GM21723 (cell line): ENCODE measurements around the gene NBPF26.
"Not testable (repeated sequence)": the region's sequence is repeated elsewhere in the genome, so short reads cannot be mapped to it uniquely, and the experiment has no call there.

ENCODE experiments used
- ATAC-seq: cut with Tn5 transposase; IDR thresholded peaks from one replicate; pipeline ENCODE4 v1.9.1; 2021; ENCODE audit warnings: mild to moderate bottlenecking, moderate library complexity; ENCODE audit not compliant: unreplicated experiment

The NBPF26 gene

GRCh38 chr1:120850537-120851421 is 127.0 kb downstream of the NBPF26 start:
- peak; percentile 84 for ATAC-seq

- ATAC-seq, result not testable (repeated sequence)
These were observed 134.4 kb downstream of the NBPF26 start for GRCh38 chr1:120858144-120858543.

GRCh38 chr1:120859615-120860234 is 136.0 kb downstream of the NBPF26 start:
- not testable (repeated sequence) for ATAC-seq

- not testable (repeated sequence) for ATAC-seq
These were observed 154.5 kb downstream of the NBPF26 start for GRCh38 chr1:120878206-120878605.

- not testable (repeated sequence) for ATAC-seq
These were observed 156.3 kb downstream of the NBPF26 start for GRCh38 chr1:120880056-120880455.

- not testable (repeated sequence) for ATAC-seq
These were observed 158.2 kb downstream of the NBPF26 start for GRCh38 chr1:120881934-120882333.
